Measurements from ENCODE around the gene CEACAM19.

- TF ChIP-seq PRDM4 (CRISPR knock-in tag; IDR thresholded peaks at IDR 0.05; ENCODE audit: borderline replicate concordance) (no peak), ZMYM4 (CRISPR knock-in tag; IDR thresholded peaks at IDR 0.05) (no peak), GRHL1 (CRISPR knock-in tag; conservative IDR thresholded peaks at IDR 0.05) (no peak), RFX5 (IDR thresholded peaks at IDR 0.05; ENCODE audit: low read depth, low read length) (no peak), MAX (IDR thresholded peaks at IDR 0.05) (no peak), SAP130 (CRISPR knock-in tag; IDR thresholded peaks at IDR 0.05; ENCODE audit: low read depth) (no peak), EP300 (IDR thresholded peaks at IDR 0.05; ENCODE audit: low read depth in 2 of 2, low read length in 2 of 2) (no peak), EP300 (CRISPR knock-in tag; IDR thresholded peaks at IDR 0.05; ENCODE audit: borderline replicate concordance) (no peak), POLR2A (IDR thresholded peaks at IDR 0.05; ENCODE audit: insufficient read depth in 1 of 2, low read depth in 2 of 2, low read length in 2 of 2) (no peak), CTCF (CRISPR knock-in tag; IDR thresholded peaks at IDR 0.05) (no peak), NFYB (CRISPR knock-in tag; IDR thresholded peaks at IDR 0.05) (no peak), ZNF766 (CRISPR knock-in tag; IDR thresholded peaks at IDR 0.05; ENCODE audit: borderline replicate concordance) (no peak), REST (IDR thresholded peaks at IDR 0.05; ENCODE audit: borderline replicate concordance in 1 of 2, low read depth in 1 of 2, low read length in 2 of 2) (no peak), SALL2 (CRISPR knock-in tag; IDR thresholded peaks at IDR 0.05) (no peak), GABPA (IDR thresholded peaks at IDR 0.05; ENCODE audit: low read depth, low read length) (no peak), GABPA (CRISPR knock-in tag; IDR thresholded peaks at IDR 0.05; ENCODE audit: low read depth) (no peak)
Measured at GRCh38 chr19:44720945-44721344, 49.7 kb downstream of the CEACAM19 start.
